PFSK-1 (cell line): ENCODE data around the gene TBC1D22A.

ENCODE experiments used
- FOXP2 ChIP-seq: optimal IDR thresholded peaks from 2 replicates; pipeline ENCODE3; 2011; ENCODE audit warnings: borderline replicate concordance, control low read depth, inconsistent platforms; ENCODE audit not compliant: insufficient read depth; ENCODE audit errors: extremely low read length, extremely low read depth
- POLR2AphosphoS5 ChIP-seq: IDR thresholded peaks from 2 replicates; pipeline ENCODE4 v1.6.1; 2012; ENCODE audit warnings: low read depth, mild to moderate bottlenecking, control low read depth, low read length, moderate library complexity
- SIN3A ChIP-seq: IDR thresholded peaks from 2 replicates; pipeline ENCODE4 v1.6.1; 2012; ENCODE audit warnings: mild to moderate bottlenecking, low read length, moderate library complexity, borderline replicate concordance; ENCODE audit not compliant: insufficient read depth
- TAF1 ChIP-seq: IDR thresholded peaks from 2 replicates; pipeline ENCODE4 v1.6.1; 2012; ENCODE audit warnings: low read length, control low read depth, borderline replicate concordance; ENCODE audit not compliant: insufficient read depth
- TF ChIP-seq, protein P1 (sequence below), 2 experiments: IDR thresholded peaks; 2 replicates each; pipeline versions ENCODE4 v1.6.1 to v1.8.0; 2011 to 2012; ENCODE audit warnings: low read depth in 2 of 2, low read length in 2 of 2, control low read depth in 1 of 2, inconsistent platforms in 1 of 2, mild to moderate bottlenecking in 1 of 2, moderate library complexity in 1 of 2; ENCODE audit not compliant: insufficient read depth in 1 of 2

DNA sequence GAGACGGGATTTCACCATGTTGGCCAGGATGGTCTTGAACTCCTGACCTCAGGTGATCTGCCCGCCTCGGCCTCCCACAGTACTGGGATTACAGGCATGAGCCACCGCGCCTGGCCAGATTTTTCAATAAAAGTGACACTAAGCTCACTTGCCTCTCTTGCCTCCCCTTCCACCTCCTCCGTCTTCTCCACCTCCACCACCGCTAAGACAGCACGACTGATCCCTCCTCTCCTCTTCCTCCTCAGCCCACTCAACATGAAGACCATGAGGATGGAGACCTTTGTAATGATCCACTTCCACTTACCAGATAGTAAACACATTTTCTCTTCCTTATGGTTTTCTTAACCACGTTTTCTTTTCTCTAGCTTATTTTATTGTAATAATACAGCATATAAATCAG, 38.6 kb upstream of the TBC1D22A start:
- TF ChIP-seq POLR2AphosphoS5 (no peak), TAF1 (no peak), SIN3A (no peak), FOXP2 (no peak)
- TF ChIP-seq, protein P1, sequence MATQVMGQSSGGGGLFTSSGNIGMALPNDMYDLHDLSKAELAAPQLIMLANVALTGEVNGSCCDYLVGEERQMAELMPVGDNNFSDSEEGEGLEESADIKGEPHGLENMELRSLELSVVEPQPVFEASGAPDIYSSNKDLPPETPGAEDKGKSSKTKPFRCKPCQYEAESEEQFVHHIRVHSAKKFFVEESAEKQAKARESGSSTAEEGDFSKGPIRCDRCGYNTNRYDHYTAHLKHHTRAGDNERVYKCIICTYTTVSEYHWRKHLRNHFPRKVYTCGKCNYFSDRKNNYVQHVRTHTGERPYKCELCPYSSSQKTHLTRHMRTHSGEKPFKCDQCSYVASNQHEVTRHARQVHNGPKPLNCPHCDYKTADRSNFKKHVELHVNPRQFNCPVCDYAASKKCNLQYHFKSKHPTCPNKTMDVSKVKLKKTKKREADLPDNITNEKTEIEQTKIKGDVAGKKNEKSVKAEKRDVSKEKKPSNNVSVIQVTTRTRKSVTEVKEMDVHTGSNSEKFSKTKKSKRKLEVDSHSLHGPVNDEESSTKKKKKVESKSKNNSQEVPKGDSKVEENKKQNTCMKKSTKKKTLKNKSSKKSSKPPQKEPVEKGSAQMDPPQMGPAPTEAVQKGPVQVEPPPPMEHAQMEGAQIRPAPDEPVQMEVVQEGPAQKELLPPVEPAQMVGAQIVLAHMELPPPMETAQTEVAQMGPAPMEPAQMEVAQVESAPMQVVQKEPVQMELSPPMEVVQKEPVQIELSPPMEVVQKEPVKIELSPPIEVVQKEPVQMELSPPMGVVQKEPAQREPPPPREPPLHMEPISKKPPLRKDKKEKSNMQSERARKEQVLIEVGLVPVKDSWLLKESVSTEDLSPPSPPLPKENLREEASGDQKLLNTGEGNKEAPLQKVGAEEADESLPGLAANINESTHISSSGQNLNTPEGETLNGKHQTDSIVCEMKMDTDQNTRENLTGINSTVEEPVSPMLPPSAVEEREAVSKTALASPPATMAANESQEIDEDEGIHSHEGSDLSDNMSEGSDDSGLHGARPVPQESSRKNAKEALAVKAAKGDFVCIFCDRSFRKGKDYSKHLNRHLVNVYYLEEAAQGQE (IDR thresholded peaks at IDR 0.05; ENCODE audit: insufficient read depth in 1 of 2, low read depth in 2 of 2, low read length in 2 of 2): no peak
